IPS-18a (cell line): ENCODE measurements around the gene ZNF587B.
A peak's percentile ranks its signal among the peaks of the same experiment; 100 is the strongest.
"Not testable (repeated sequence)": the region's sequence is repeated elsewhere in the genome, so short reads cannot be mapped to it uniquely, and the experiment has no call there.

ENCODE experiments used
- H3K27ac ChIP-seq: one replicate; pipeline ENCODE4 v1.5.1; 2013; ENCODE audit warnings: low read length
- H3K27me3 ChIP-seq: one replicate; pipeline ENCODE4 v1.6.1; 2013; ENCODE audit warnings: mild to moderate bottlenecking, low read length; ENCODE audit not compliant: control insufficient read depth, insufficient read depth
- H3K36me3 ChIP-seq: one replicate; pipeline ENCODE4 v1.6.1; 2013; ENCODE audit warnings: low read depth, low read length; ENCODE audit not compliant: control insufficient read depth
- H3K4me1 ChIP-seq: one replicate; pipeline ENCODE4 v1.6.1; 2013; ENCODE audit warnings: low read depth, low read length; ENCODE audit not compliant: control insufficient read depth
- H3K4me3 ChIP-seq: one replicate; pipeline ENCODE4 v1.5.1; 2013; ENCODE audit warnings: low read length
- H3K9ac ChIP-seq: one replicate; pipeline ENCODE4 v1.6.1; 2013; ENCODE audit warnings: mild to moderate bottlenecking, low read length, moderate library complexity
- H3K9me3 ChIP-seq: one replicate; pipeline ENCODE4 v1.6.1; 2013; ENCODE audit warnings: low read depth, low read length; ENCODE audit not compliant: control insufficient read depth

The ZNF587B gene

GRCh38 chr19:57849666-57850473 lies 19.8 kb downstream of the ZNF587B start, which contains the start of gene ZNF587:
Gene ZNF587, plus strand, starts transcription at chr19:57849859. Its CDS starts 180 bp downstream, at chr19:57850039.
- H3K9me3 ChIP-seq, result not testable (repeated sequence)
- Histone ChIP-seq H3K4me3 (peak within 1 kb of the TSS; percentile 91), H3K36me3 (peaks cover 14% of the 10 kb centered on the region)

GRCh38 chr19:57850553-57851017 lies 20.5 kb downstream of the ZNF587B start:
- Histone ChIP-seq H3K36me3 (peaks cover 7% of the 10 kb centered on the region), H3K4me3 (peak overlapping the region; percentile 91), H3K4me1 (peaks cover 6% of the 10 kb centered on the region), H3K27ac (peak overlapping the region; percentile 87), H3K9me3 (no peaks in the 10 kb centered on the region), H3K9ac (peak overlapping the region; percentile 95), H3K27me3 (no peaks in the 10 kb centered on the region)

More at GRCh38 chr19:57849666-57850473, 19.8 kb downstream of the ZNF587B start, which contains the start of gene ZNF587:
- not testable (repeated sequence) for H3K4me1 ChIP-seq, H3K27me3 ChIP-seq
- Histone ChIP-seq H3K9ac (peak within 1 kb of the TSS; percentile 95), H3K27ac (peak within 1 kb of the TSS; percentile 87)

DNA sequence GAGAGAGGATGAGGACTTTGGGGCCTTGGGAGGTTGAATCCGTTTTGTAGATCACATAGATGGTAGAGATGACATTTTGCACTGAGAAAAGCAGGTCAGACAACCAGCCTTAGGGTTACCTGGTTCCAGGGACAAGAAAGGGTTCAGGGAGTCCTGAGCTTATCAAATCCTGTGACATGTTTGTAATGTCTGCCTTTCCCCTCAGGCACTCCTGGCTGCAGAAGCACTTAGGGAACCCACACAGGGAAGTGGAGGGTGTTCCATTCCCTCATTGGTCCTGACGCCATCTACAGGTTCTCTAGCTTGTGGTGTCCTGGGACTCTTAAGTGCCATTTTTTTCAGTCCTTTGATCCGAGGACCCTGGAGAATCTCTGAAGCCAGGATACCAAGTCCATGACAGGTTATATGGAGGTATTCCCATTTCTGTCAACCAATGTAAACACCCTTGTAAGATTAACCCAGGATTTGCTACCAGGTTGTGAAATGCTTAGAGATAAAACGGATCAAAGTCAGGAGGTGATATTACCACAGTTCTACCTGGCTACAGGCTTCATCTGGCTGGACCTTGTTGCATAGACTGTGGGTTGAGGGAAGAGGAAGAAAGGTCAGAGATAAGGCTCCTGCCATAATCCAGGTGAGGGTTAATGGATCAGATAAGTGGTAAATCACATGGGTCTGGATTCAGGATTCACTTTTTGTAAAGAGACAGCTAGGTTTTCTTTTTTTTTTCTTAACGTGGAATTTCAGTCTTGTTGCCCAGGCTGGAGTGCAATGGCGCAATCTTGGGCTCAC lies 21.9 kb downstream of the ZNF587B start:
- not testable (repeated sequence) for H3K4me1 ChIP-seq, H3K4me3 ChIP-seq, H3K36me3 ChIP-seq, H3K9me3 ChIP-seq, H3K9ac ChIP-seq, H3K27ac ChIP-seq, H3K27me3 ChIP-seq

- not testable (repeated sequence) for H3K4me1 ChIP-seq, H3K9me3 ChIP-seq, H3K27me3 ChIP-seq, H3K4me3 ChIP-seq, H3K9ac ChIP-seq, H3K27ac ChIP-seq
- H3K36me3 ChIP-seq, result peaks cover 17% of the 10 kb centered on the region
Observed at GRCh38 chr19:57854117-57854516, 24.0 kb downstream of the ZNF587B start.

DNA sequence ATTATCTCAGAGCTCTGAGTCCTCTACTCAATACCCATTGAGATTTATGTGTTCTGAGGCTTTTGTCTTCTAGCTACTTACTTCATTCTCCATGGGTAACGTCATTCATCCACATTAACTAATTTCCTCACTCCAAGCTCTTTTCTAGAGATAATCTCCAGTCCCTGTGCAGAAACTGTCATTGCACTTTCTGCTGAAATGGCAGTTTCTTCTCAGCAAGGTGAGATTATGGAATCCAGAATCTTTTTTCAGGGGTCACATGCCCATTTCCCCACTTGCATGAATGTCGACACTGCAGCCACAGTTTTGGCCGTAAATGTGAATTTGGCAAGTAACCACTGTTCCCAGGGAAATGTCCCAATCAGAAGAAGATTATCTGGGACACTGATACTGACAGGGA lies 32.3 kb downstream of the ZNF587B start:
- H3K9me3 ChIP-seq, H3K27me3 ChIP-seq, H3K27ac ChIP-seq, H3K9ac ChIP-seq, H3K4me1 ChIP-seq, H3K4me3 ChIP-seq: not testable (repeated sequence)
- H3K36me3 ChIP-seq, result peaks cover 65% of the 10 kb centered on the region

GRCh38 chr19:57867868-57868492 lies 37.9 kb downstream of the ZNF587B start:
- peaks cover 59% of the 10 kb centered on the region for H3K36me3 ChIP-seq
- H3K27ac ChIP-seq, result no peak overlapping the region
- H3K9me3 ChIP-seq, result peaks cover 2% of the 10 kb centered on the region
- H3K27me3 ChIP-seq, result no peaks in the 10 kb centered on the region
- no peaks in the 10 kb centered on the region for H3K4me1 ChIP-seq
- no peak overlapping the region for H3K9ac ChIP-seq
- H3K4me3 ChIP-seq, result no peak overlapping the region

GRCh38 chr19:57869655-57870054 lies 39.6 kb downstream of the ZNF587B start:
- H3K27ac ChIP-seq, H3K4me3 ChIP-seq, H3K9ac ChIP-seq, H3K27me3 ChIP-seq, H3K4me1 ChIP-seq, H3K9me3 ChIP-seq: not testable (repeated sequence)
- peaks cover 71% of the 10 kb centered on the region for H3K36me3 ChIP-seq

DNA sequence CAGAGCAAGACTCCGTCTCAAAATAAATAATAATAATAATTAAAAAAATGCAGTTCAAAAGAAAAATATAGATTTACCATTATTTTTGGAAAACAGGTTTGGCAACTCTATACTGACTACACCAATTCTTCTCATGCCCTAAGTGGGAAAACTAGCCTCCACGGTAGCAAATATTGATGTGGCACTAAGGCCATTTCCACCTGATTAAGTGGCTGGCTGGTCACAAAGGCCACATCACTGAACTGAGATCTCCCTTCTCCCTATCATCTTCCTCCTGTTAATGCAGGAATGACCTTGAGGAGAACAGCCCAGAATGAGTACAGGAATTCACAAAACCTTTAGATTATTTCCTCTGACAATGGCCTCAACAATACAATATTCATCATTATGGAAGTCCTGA lies 40.1 kb downstream of the ZNF587B start:
- Histone ChIP-seq H3K9ac (no peak overlapping the region), H3K9me3 (peaks cover 8% of the 10 kb centered on the region), H3K27me3 (no peaks in the 10 kb centered on the region), H3K27ac (no peak overlapping the region), H3K4me3 (no peak overlapping the region), H3K4me1 (no peaks in the 10 kb centered on the region), H3K36me3 (peaks cover 68% of the 10 kb centered on the region)

DNA sequence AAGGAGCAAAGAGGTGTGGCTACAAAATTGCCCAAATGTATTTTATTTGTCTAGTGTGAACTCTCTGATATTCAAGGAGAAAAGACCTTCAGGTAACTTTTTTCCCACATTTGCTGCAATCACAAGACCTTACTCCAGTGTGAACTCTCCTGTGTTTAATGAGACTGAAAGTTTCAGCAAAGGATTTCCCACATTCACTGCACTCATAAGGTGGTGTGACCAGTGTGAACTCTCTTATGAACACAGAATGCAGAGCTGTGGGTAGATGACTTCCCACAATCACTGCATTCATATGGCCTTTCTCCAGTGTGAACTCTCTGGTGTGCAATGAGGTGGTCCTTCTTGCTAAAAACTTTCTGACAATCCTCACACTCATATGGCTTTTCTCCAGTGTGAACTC lies 42.4 kb downstream of the ZNF587B start:
- Histone ChIP-seq H3K9ac (no peak overlapping the region), H3K9me3 (peaks cover 8% of the 10 kb centered on the region), H3K36me3 (peaks cover 66% of the 10 kb centered on the region), H3K4me1 (no peaks in the 10 kb centered on the region), H3K27me3 (no peaks in the 10 kb centered on the region), H3K27ac (no peak overlapping the region), H3K4me3 (no peak overlapping the region)

GRCh38 chr19:57873883-57874799 lies 44.0 kb downstream of the ZNF587B start:
- H3K9ac ChIP-seq, H3K27me3 ChIP-seq, H3K4me3 ChIP-seq, H3K4me1 ChIP-seq, H3K9me3 ChIP-seq, H3K27ac ChIP-seq: not testable (repeated sequence)
- peaks cover 63% of the 10 kb centered on the region for H3K36me3 ChIP-seq
